Lower leg skin (tissue), 3 donors: ENCODE data around the gene DNAJC16.

ENCODE experiments used
- POLR2A ChIP-seq, 2 donors: fragments of 450-650 bp; IDR thresholded peaks; one replicate each; pipeline ENCODE4 v1.6.1; 2016 to 2017; ENCODE audit warnings: antibody characterized with exemption in 2 of 2, mild to moderate bottlenecking in 1 of 2, moderate library complexity in 1 of 2
- TF ChIP-seq, protein P1 (sequence below), 3 donors: fragments of 450-650 bp; IDR thresholded peaks; one replicate each; pipeline ENCODE4 v1.5.1; 2016; ENCODE audit warnings: antibody characterized with exemption in 3 of 3, mild to moderate bottlenecking in 3 of 3, moderate library complexity in 2 of 3

DNA sequence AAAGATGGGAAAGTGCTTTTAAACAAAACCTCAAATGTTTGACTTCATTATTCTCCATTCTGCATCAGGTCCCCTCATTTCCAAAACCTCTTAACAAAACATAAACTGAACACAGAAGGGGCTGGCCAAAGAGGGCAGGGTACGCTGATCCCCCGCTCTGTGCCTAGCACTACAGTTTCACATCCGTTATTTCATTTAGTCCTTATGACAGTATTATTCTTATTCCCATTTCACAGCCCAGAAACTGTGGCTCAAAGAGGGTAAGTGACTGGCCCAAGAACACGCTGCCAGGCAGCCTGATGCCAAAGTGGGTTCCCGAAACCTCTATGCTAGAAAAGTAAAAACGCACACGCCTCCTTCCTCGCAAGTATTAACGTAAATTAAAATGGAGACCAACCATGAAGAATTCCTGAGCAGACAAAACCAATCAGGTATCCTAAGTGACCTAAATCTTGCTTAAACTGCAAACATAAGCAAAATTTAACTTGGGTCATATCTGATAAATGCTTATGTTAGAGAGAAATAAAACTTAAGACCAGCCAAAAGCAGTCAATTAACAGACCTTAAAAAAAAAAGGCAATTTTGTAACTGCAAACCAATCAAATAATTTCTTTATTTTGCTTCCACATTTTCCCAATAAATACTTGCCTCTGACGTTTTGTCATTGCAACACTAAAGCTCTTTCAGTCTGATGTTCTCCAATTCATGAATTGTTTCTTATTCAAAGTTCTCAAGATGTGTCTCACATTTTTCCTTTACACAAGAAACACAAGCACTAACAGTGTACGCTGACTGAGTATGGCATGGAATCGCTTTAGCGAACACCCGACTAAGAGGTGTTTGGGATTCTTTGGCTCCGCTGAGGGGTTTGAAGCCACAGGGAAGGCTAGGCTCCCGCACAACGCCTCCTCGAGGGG lies 3.3 kb upstream of the DNAJC16 start:
- no peak for TF ChIP-seq POLR2A (IDR thresholded peaks at IDR 0.05)
- TF ChIP-seq, protein P1, sequence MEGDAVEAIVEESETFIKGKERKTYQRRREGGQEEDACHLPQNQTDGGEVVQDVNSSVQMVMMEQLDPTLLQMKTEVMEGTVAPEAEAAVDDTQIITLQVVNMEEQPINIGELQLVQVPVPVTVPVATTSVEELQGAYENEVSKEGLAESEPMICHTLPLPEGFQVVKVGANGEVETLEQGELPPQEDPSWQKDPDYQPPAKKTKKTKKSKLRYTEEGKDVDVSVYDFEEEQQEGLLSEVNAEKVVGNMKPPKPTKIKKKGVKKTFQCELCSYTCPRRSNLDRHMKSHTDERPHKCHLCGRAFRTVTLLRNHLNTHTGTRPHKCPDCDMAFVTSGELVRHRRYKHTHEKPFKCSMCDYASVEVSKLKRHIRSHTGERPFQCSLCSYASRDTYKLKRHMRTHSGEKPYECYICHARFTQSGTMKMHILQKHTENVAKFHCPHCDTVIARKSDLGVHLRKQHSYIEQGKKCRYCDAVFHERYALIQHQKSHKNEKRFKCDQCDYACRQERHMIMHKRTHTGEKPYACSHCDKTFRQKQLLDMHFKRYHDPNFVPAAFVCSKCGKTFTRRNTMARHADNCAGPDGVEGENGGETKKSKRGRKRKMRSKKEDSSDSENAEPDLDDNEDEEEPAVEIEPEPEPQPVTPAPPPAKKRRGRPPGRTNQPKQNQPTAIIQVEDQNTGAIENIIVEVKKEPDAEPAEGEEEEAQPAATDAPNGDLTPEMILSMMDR (IDR thresholded peaks at IDR 0.05) = no peak
